ENCODE data around the gene SMYD3. TPM values are rescaled to one million over a fixed set of nuclear protein-coding genes. Genes with fewer than 3 reads are reported as not detected.

Gene SMYD3
- total RNA-seq, 5 donors from 2014 or later (not counting 1 experiment from before 2014, with no cell fraction given): 17.7 to 37.8 (median 21.9) TPM

DNA sequence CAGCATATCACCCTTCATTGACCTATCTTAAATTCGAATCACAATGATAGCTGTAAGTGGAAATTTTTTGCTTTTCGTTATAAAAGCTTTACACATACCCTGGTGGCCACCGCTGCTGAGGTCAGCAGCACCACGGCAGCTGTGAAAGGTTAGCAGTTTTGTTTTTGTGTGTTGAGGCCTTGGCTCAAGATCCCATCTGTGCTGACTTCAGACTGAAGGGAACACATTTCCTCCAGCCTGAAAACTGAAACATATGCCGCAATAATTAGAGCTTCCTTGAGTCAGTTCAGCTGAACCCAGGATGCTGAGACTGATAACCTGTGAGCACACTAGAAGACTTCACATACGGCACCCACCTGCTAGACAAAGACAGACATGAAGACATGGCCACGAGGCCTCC lies 103.0 kb downstream of the SMYD3 start:
- WGBS (ENCODE audit: insufficient coverage): 100% methylated on average over 2 of the region's 7 CpGs
- no peak for DNase-seq
- peaks cover 0 to 4% (median 0%) of the 10 kb centered on the region in 3 donors for H3K9me3 Mint-ChIP-seq
- no peak overlapping the region for H3K27ac Mint-ChIP-seq
- H3K36me3 Mint-ChIP-seq: peaks cover 8% of the 10 kb centered on the region
- Histone ChIP-seq H3K27me3 (replicated peaks in 1 of 2; ENCODE audit: control insufficient read depth in 2 of 2, extremely low read depth in 1 of 2, insufficient read depth in 2 of 2, low read length in 1 of 2) (no peaks in the 10 kb centered on the region), H3K36me3 (ENCODE audit: control insufficient read depth in 2 of 2, extremely low read depth in 1 of 2, insufficient read depth in 1 of 2, low read length in 1 of 2) (no peaks in the 10 kb centered on the region), H3K27ac (ENCODE audit: low read length) (no peak overlapping the region), H3K4me1 (ENCODE audit: control insufficient read depth in 1 of 2, extremely low read depth in 1 of 2, insufficient read depth in 2 of 2, low read length in 2 of 2) (no peaks in the 10 kb centered on the region), H3K9me3 (no peaks in the 10 kb centered on the region), H3K4me3 (ENCODE audit: control insufficient read depth in 1 of 2, extremely low read depth in 1 of 2, low read length in 1 of 2) (no peak overlapping the region)
- ATAC-seq (replicated peaks in 1 of 4): no peak
- POLR2A ChIA-PET: interaction anchor here in 1 of 2 donors (0.5 kb wide), 1 partner anchor 35 kb away, joined by 3 read pairs; no protein-coding TSS in a partner anchor
- no peaks in the 10 kb centered on the region for H3K4me1 Mint-ChIP-seq
- CTCF ChIA-PET: no interaction called here
- H3K27me3 Mint-ChIP-seq: no peaks in the 10 kb centered on the region
- no peak overlapping the region for H3K4me3 Mint-ChIP-seq

DNA sequence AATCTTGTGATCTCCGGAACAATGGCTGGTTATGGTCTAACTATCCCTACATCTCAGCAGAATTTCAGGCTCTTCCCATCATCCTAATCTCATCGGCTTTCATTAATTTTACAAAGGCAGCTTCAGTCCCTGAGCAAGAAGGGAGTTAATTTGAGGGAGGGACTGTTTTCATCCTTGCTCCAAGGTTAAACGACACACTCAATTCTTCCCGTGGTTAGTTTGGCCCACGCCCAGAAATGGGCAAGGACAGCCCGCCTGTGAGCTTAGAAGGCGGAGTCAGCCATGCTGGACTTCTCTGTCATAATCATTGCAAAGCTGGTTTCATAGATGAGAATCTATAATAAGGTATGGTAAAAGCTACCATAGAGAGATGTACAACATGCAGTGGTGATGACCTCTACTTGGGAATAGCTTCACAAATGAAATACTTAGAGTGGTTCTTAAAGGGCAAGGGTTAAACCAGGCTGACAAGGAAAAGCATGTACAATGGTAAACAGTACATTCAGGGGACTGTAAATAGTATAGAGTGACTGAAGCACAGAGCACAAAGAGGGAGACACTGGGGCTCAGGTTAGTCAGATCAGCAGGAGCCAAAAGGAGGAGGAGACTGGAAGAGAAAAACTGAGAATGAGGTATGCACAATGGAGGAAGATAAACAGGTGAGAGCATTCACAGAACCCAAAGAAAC lies 108.8 kb downstream of the SMYD3 start:
- no peaks in the 10 kb centered on the region for H3K9me3 ChIP-seq
- no peaks in the 10 kb centered on the region for H3K36me3 ChIP-seq (ENCODE audit: control insufficient read depth in 2 of 2, extremely low read depth in 1 of 2, insufficient read depth in 1 of 2, low read length in 1 of 2)
- ChIA-PET POLR2A (interaction anchor here in 1 of 2 donors (0.6 kb wide), 1 partner anchor 16 kb away, joined by 10 read pairs; no protein-coding TSS in a partner anchor), CTCF (no interaction called here)
- ATAC-seq (replicated peaks in 1 of 4): no peak
- H3K4me3 ChIP-seq (ENCODE audit: control insufficient read depth in 1 of 2, extremely low read depth in 1 of 2, low read length in 1 of 2): no peak overlapping the region
- H3K27me3 ChIP-seq (replicated peaks in 1 of 2; ENCODE audit: control insufficient read depth in 2 of 2, extremely low read depth in 1 of 2, insufficient read depth in 2 of 2, low read length in 1 of 2): no peaks in the 10 kb centered on the region
- no peak overlapping the region for H3K27ac ChIP-seq (ENCODE audit: low read length)
- H3K36me3 Mint-ChIP-seq: peaks cover 35% of the 10 kb centered on the region
- H3K27ac Mint-ChIP-seq: no peak overlapping the region
- 94% methylated on average over 6 of the region's 7 CpGs for WGBS (ENCODE audit: insufficient coverage)
- H3K4me1 Mint-ChIP-seq: no peaks in the 10 kb centered on the region
- no peaks in the 10 kb centered on the region for H3K4me1 ChIP-seq (ENCODE audit: control insufficient read depth in 1 of 2, extremely low read depth in 1 of 2, insufficient read depth in 2 of 2, low read length in 2 of 2)
- H3K27me3 Mint-ChIP-seq: no peaks in the 10 kb centered on the region
- DNase-seq: no peak
- H3K4me3 Mint-ChIP-seq: no peak overlapping the region
- peaks cover 5 to 9% (median 8%) of the 10 kb centered on the region in 3 donors for H3K9me3 Mint-ChIP-seq

DNA sequence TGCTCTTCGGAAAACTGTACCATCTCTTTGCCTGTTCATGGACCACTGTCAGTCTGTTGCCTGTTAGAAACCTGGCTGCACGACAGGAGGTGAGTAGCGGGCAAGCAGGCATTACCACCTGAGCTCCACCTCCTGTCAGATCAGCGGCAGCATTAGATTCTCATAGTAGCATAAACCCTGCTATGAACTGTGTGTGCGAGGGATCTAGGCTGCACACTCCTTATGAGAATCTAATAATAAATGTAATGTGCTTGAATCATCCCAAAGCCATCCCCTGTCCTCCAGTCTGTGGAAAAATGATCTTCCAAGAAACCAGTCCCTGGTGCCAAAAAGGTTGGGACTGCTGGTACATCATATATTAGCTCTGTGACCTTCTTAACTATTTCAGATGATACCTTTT lies 110.0 kb downstream of the SMYD3 start:
- Mint-ChIP-seq H3K4me1 (no peaks in the 10 kb centered on the region), H3K36me3 (peaks cover 36% of the 10 kb centered on the region), H3K27ac (no peak overlapping the region), H3K9me3 (peaks cover 5 to 10% (median 9%) of the 10 kb centered on the region in 3 donors), H3K4me3 (no peak overlapping the region), H3K27me3 (no peaks in the 10 kb centered on the region)
- no peaks in the 10 kb centered on the region for H3K27me3 ChIP-seq (replicated peaks in 1 of 2; ENCODE audit: control insufficient read depth in 2 of 2, extremely low read depth in 1 of 2, insufficient read depth in 2 of 2, low read length in 1 of 2)
- 94% methylated on average over 2 of the region's 5 CpGs for WGBS (ENCODE audit: insufficient coverage)
- CTCF ChIA-PET: no interaction called here
- H3K9me3 ChIP-seq: peaks cover 5% of the 10 kb centered on the region
- POLR2A ChIA-PET: no interaction called here
- H3K27ac ChIP-seq (ENCODE audit: low read length): no peak overlapping the region
- no peak overlapping the region for H3K4me3 ChIP-seq (ENCODE audit: control insufficient read depth in 1 of 2, extremely low read depth in 1 of 2, low read length in 1 of 2)
- ATAC-seq (replicated peaks in 1 of 4) (no peak), DNase-seq (no peak)
- no peaks in the 10 kb centered on the region for H3K36me3 ChIP-seq (ENCODE audit: control insufficient read depth in 2 of 2, extremely low read depth in 1 of 2, insufficient read depth in 1 of 2, low read length in 1 of 2)
- no peaks in the 10 kb centered on the region for H3K4me1 ChIP-seq (ENCODE audit: control insufficient read depth in 1 of 2, extremely low read depth in 1 of 2, insufficient read depth in 2 of 2, low read length in 2 of 2)

- WGBS (ENCODE audit: insufficient coverage): 78% methylated on average over 5 of the region's 6 CpGs
- H3K27me3 ChIP-seq (replicated peaks in 1 of 2; ENCODE audit: control insufficient read depth in 2 of 2, extremely low read depth in 1 of 2, insufficient read depth in 2 of 2, low read length in 1 of 2): no peaks in the 10 kb centered on the region
- ATAC-seq (replicated peaks in 1 of 4) (no peak), DNase-seq (no peak)
- CTCF ChIA-PET: interaction anchor here in 1 of 2 donors (0.5 to 0.6 kb wide), 2 partner anchors 104 to 1085 kb away, joined by 3 to 4 read pairs; no protein-coding TSS in a partner anchor
- Mint-ChIP-seq H3K36me3 (peaks cover 43% of the 10 kb centered on the region), H3K4me3 (no peak overlapping the region), H3K27ac (no peak overlapping the region), H3K9me3 (peaks cover 13 to 17% (median 16%) of the 10 kb centered on the region in 3 donors), H3K4me1 (no peaks in the 10 kb centered on the region), H3K27me3 (no peaks in the 10 kb centered on the region)
- H3K4me3 ChIP-seq (ENCODE audit: control insufficient read depth in 1 of 2, extremely low read depth in 1 of 2, low read length in 1 of 2): no peak overlapping the region
- peaks cover 5% of the 10 kb centered on the region for H3K9me3 ChIP-seq
- no peak overlapping the region for H3K27ac ChIP-seq (ENCODE audit: low read length)
- POLR2A ChIA-PET: no interaction called here
- no peaks in the 10 kb centered on the region for H3K36me3 ChIP-seq (ENCODE audit: control insufficient read depth in 2 of 2, extremely low read depth in 1 of 2, insufficient read depth in 1 of 2, low read length in 1 of 2)
- H3K4me1 ChIP-seq (ENCODE audit: control insufficient read depth in 1 of 2, extremely low read depth in 1 of 2, insufficient read depth in 2 of 2, low read length in 2 of 2): no peaks in the 10 kb centered on the region
These were observed 110.8 kb downstream of the SMYD3 start for GRCh38 chr1:246396322-246396721.

- Histone ChIP-seq H3K27ac (ENCODE audit: low read length) (no peak overlapping the region), H3K9me3 (peaks cover 5% of the 10 kb centered on the region), H3K36me3 (ENCODE audit: control insufficient read depth in 2 of 2, extremely low read depth in 1 of 2, insufficient read depth in 1 of 2, low read length in 1 of 2) (no peaks in the 10 kb centered on the region), H3K4me1 (ENCODE audit: control insufficient read depth in 1 of 2, extremely low read depth in 1 of 2, insufficient read depth in 2 of 2, low read length in 2 of 2) (no peaks in the 10 kb centered on the region), H3K27me3 (replicated peaks in 1 of 2; ENCODE audit: control insufficient read depth in 2 of 2, extremely low read depth in 1 of 2, insufficient read depth in 2 of 2, low read length in 1 of 2) (no peaks in the 10 kb centered on the region), H3K4me3 (ENCODE audit: control insufficient read depth in 1 of 2, extremely low read depth in 1 of 2, low read length in 1 of 2) (no peak overlapping the region)
- Mint-ChIP-seq H3K4me3 (no peak overlapping the region), H3K36me3 (peaks cover 53% of the 10 kb centered on the region), H3K27me3 (no peaks in the 10 kb centered on the region), H3K4me1 (no peaks in the 10 kb centered on the region), H3K27ac (no peak overlapping the region), H3K9me3 (peaks cover 19 to 25% (median 21%) of the 10 kb centered on the region in 3 donors)
- 57% methylated on average over 3 of the region's 3 CpGs for WGBS (ENCODE audit: insufficient coverage)
- no peak for ATAC-seq (replicated peaks in 1 of 4)
- POLR2A ChIA-PET: interaction anchor here in 1 of 2 donors (0.5 kb wide), 1 partner anchor 18 kb away, joined by 5 read pairs; no protein-coding TSS in a partner anchor
- DNase-seq: no peak
- CTCF ChIA-PET: no interaction called here
These were observed 113.0 kb downstream of the SMYD3 start for GRCh38 chr1:246394121-246394520.

GRCh38 chr1:246390855-246391254 lies 116.2 kb downstream of the SMYD3 start:
- peaks cover 34% of the 10 kb centered on the region for H3K36me3 Mint-ChIP-seq
- no peaks in the 10 kb centered on the region for H3K4me1 ChIP-seq (ENCODE audit: control insufficient read depth in 1 of 2, extremely low read depth in 1 of 2, insufficient read depth in 2 of 2, low read length in 2 of 2)
- no peak for DNase-seq
- no peaks in the 10 kb centered on the region for H3K36me3 ChIP-seq (ENCODE audit: control insufficient read depth in 2 of 2, extremely low read depth in 1 of 2, insufficient read depth in 1 of 2, low read length in 1 of 2)
- H3K4me3 ChIP-seq (ENCODE audit: control insufficient read depth in 1 of 2, extremely low read depth in 1 of 2, low read length in 1 of 2): no peak overlapping the region
- H3K9me3 Mint-ChIP-seq: peaks cover 15 to 21% (median 21%) of the 10 kb centered on the region in 3 donors
- H3K27ac ChIP-seq (ENCODE audit: low read length): no peak overlapping the region
- H3K27me3 ChIP-seq (replicated peaks in 1 of 2; ENCODE audit: control insufficient read depth in 2 of 2, extremely low read depth in 1 of 2, insufficient read depth in 2 of 2, low read length in 1 of 2): no peaks in the 10 kb centered on the region
- no peaks in the 10 kb centered on the region for H3K27me3 Mint-ChIP-seq
- CTCF ChIA-PET: no interaction called here
- H3K4me1 Mint-ChIP-seq: no peaks in the 10 kb centered on the region
- peaks cover 5% of the 10 kb centered on the region for H3K9me3 ChIP-seq
- WGBS (ENCODE audit: insufficient coverage): no CpG with 5 or more reads among the region's 5 CpGs
- POLR2A ChIA-PET: interaction anchor here in 1 of 2 donors (0.6 kb wide), 1 partner anchor 44 kb away, joined by 3 read pairs; no protein-coding TSS in a partner anchor
- no peak overlapping the region for H3K27ac Mint-ChIP-seq
- no peak for ATAC-seq (replicated peaks in 1 of 4)
- H3K4me3 Mint-ChIP-seq: no peak overlapping the region
